ENCODE measurements around the gene ANXA8L1.
"Not testable (repeated sequence)": the region's sequence is repeated elsewhere in the genome, so short reads cannot be mapped to it uniquely, and the experiment has no call there.

ANXA8L1 gene

GRCh38 chr10:46375406-46375805, at the start of gene ANXA8L1:
TSS of gene ANXA8L1 (plus strand) at chr10:46375776. CDS start at chr10:46375852, 76 bp downstream.
- not testable (repeated sequence) for DNase-seq

GRCh38 chr10:46326066-46326465, 49.5 kb upstream of the ANXA8L1 start:
- no peak for DNase-seq

GRCh38 chr10:46326971-46327370, 48.6 kb upstream of the ANXA8L1 start:
- no peak for DNase-seq

GRCh38 chr10:46327685-46328084, 47.9 kb upstream of the ANXA8L1 start:
- DNase-seq = no peak

GRCh38 chr10:46328853-46329689, 46.5 kb upstream of the ANXA8L1 start:
- DNase-seq = no peak

- DNase-seq = no peak
Measured at GRCh38 chr10:46329690-46330016, 45.9 kb upstream of the ANXA8L1 start.

GRCh38 chr10:46330894-46331293, 44.7 kb upstream of the ANXA8L1 start:
- DNase-seq = no peak

- not testable (repeated sequence) for DNase-seq
Measured at GRCh38 chr10:46365484-46365883, 10.1 kb upstream of the ANXA8L1 start.

- DNase-seq = not testable (repeated sequence)
Measured at GRCh38 chr10:46367209-46367608, 8.4 kb upstream of the ANXA8L1 start.

GRCh38 chr10:46367666-46368240, 7.8 kb upstream of the ANXA8L1 start:
- not testable (repeated sequence) for DNase-seq

GRCh38 chr10:46368956-46369355, 6.6 kb upstream of the ANXA8L1 start:
- not testable (repeated sequence) for DNase-seq

GRCh38 chr10:46374410-46374809, 1.2 kb upstream of the ANXA8L1 start:
- not testable (repeated sequence) for DNase-seq

GRCh38 chr10:46377022-46377421, 1.4 kb downstream of the ANXA8L1 start:
- DNase-seq = not testable (repeated sequence)

- not testable (repeated sequence) for DNase-seq
Measured at GRCh38 chr10:46377651-46378050, 2.1 kb downstream of the ANXA8L1 start.

GRCh38 chr10:46378108-46378507, 2.5 kb downstream of the ANXA8L1 start:
- DNase-seq = not testable (repeated sequence)

GRCh38 chr10:46379233-46379848, 3.8 kb downstream of the ANXA8L1 start:
- DNase-seq = not testable (repeated sequence)

- not testable (repeated sequence) for DNase-seq
Measured at GRCh38 chr10:46385858-46386257, 10.3 kb downstream of the ANXA8L1 start.

GRCh38 chr10:46386694-46387093, 11.1 kb downstream of the ANXA8L1 start:
- DNase-seq = not testable (repeated sequence)

GRCh38 chr10:46387309-46387902, 11.8 kb downstream of the ANXA8L1 start:
- DNase-seq = not testable (repeated sequence)

- DNase-seq = not testable (repeated sequence)
Measured at GRCh38 chr10:46391422-46391821, 15.8 kb downstream of the ANXA8L1 start.

- not testable (repeated sequence) for DNase-seq
Measured at GRCh38 chr10:46396441-46397279, 21.1 kb downstream of the ANXA8L1 start.

GRCh38 chr10:46397767-46398166, 22.2 kb downstream of the ANXA8L1 start:
- DNase-seq = not testable (repeated sequence)
